Gastrocnemius medialis (tissue), 4 donors: ENCODE results near the gene PPP1CA.

Experiments used
- POLR2A ChIP-seq, 2 donors: fragments of 450-650 bp; IDR thresholded peaks; one replicate each; pipeline ENCODE4 v1.6.1; 2017; ENCODE audit warnings: antibody characterized with exemption in 2 of 2, mild to moderate bottlenecking in 2 of 2, moderate library complexity in 2 of 2
- TF ChIP-seq, protein P1 (sequence below), 5 experiments: fragments of 450-650 bp in 3 of 5; fragments of 200-600 bp in 2 of 5; sonication (generic) in 2 of 5; IDR thresholded peaks in 4 of 5; conservative IDR thresholded peaks in 1 of 5; 1 replicate in 4 of 5; 2 replicates in 1 of 5; pipeline ENCODE4 v1.5.1; 2016 to 2019; ENCODE audit warnings: antibody characterized with exemption in 5 of 5, mild to moderate bottlenecking in 3 of 5, moderate library complexity in 3 of 5

GRCh38 chr11:67406420-67406968, 4.8 kb upstream of the PPP1CA start:
- TF ChIP-seq, protein P1, sequence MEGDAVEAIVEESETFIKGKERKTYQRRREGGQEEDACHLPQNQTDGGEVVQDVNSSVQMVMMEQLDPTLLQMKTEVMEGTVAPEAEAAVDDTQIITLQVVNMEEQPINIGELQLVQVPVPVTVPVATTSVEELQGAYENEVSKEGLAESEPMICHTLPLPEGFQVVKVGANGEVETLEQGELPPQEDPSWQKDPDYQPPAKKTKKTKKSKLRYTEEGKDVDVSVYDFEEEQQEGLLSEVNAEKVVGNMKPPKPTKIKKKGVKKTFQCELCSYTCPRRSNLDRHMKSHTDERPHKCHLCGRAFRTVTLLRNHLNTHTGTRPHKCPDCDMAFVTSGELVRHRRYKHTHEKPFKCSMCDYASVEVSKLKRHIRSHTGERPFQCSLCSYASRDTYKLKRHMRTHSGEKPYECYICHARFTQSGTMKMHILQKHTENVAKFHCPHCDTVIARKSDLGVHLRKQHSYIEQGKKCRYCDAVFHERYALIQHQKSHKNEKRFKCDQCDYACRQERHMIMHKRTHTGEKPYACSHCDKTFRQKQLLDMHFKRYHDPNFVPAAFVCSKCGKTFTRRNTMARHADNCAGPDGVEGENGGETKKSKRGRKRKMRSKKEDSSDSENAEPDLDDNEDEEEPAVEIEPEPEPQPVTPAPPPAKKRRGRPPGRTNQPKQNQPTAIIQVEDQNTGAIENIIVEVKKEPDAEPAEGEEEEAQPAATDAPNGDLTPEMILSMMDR (IDR thresholded peaks at IDR 0.05 in 4 of 5, conservative IDR thresholded peaks at IDR 0.05 in 1 of 5) = no peak
- TF ChIP-seq POLR2A (IDR thresholded peaks at IDR 0.05) = no peak
